Measurements from ENCODE around the gene SLC6A19. TPM values are rescaled to one million over a fixed set of nuclear protein-coding genes. Genes with fewer than 3 reads are reported as not detected.

Gene SLC6A19
- total RNA-seq, 3 donors from 2014 or later, result 14.4 to 92.8 (median 29.2) TPM

GRCh38 chr5:1159774-1160406 lies 41.5 kb upstream of the SLC6A19 start:
- Histone ChIP-seq H3K36me3 (ENCODE audit: low read depth) (no peaks in the 10 kb centered on the region), H3K4me1 (ENCODE audit: low read depth) (peaks cover 18% of the 10 kb centered on the region), H3K9me3 (no peaks in the 10 kb centered on the region), H3K4me3 (no peak overlapping the region)
- intact Hi-C loops (cut with DNase I, micrococcal nuclease), result loop anchor here in 1 of 2 donors (10.0 kb wide), 2 partner anchors 235 to 485 kb away; no protein-coding TSS in a partner anchor
- DNase-seq, result no peak
- no peak for ATAC-seq
- no peak for TF ChIP-seq CTCF (IDR thresholded peaks at IDR 0.05)

GRCh38 chr5:1161108-1161832 lies 40.1 kb upstream of the SLC6A19 start:
- TF ChIP-seq CTCF (IDR thresholded peaks at IDR 0.05), result no peak
- H3K4me1 ChIP-seq (ENCODE audit: low read depth), result peaks cover 12% of the 10 kb centered on the region
- DNase-seq (peak in 2 of 3 donors; percentile 49 to 69), ATAC-seq (peak; percentile 89)
- intact Hi-C loops (cut with DNase I, micrococcal nuclease), result loop anchor here in 1 of 2 donors (10.0 kb wide), 2 partner anchors 236 to 484 kb away; no protein-coding TSS in a partner anchor
- H3K4me3 ChIP-seq, result no peak overlapping the region
- H3K9me3 ChIP-seq, result no peaks in the 10 kb centered on the region
- H3K36me3 ChIP-seq (ENCODE audit: low read depth), result no peaks in the 10 kb centered on the region

- Histone ChIP-seq H3K4me1 (ENCODE audit: low read depth) (peaks cover 12% of the 10 kb centered on the region), H3K4me3 (no peak overlapping the region), H3K9me3 (no peaks in the 10 kb centered on the region), H3K36me3 (ENCODE audit: low read depth) (no peaks in the 10 kb centered on the region)
- intact Hi-C loops (cut with DNase I, micrococcal nuclease), result loop anchor here in 1 of 2 donors (10.0 kb wide), 2 partner anchors 237 to 483 kb away; no protein-coding TSS in a partner anchor
- ATAC-seq (peak; percentile 67), DNase-seq (peak in 2 of 3 donors; percentile 56 to 72)
- TF ChIP-seq CTCF (IDR thresholded peaks at IDR 0.05), result no peak
These were observed 39.6 kb upstream of the SLC6A19 start for GRCh38 chr5:1161833-1162229.

- intact Hi-C loops (cut with DNase I, micrococcal nuclease), result loop anchor here in 1 of 2 donors (10.0 kb wide), 2 partner anchors 237 to 483 kb away; no protein-coding TSS in a partner anchor
- no peak for ATAC-seq
- H3K36me3 ChIP-seq (ENCODE audit: low read depth), result no peaks in the 10 kb centered on the region
These were observed 39.1 kb upstream of the SLC6A19 start for GRCh38 chr5:1162276-1162675.

GRCh38 chr5:1162751-1163150 lies 38.6 kb upstream of the SLC6A19 start:
- H3K4me3 ChIP-seq, result no peak overlapping the region

More at GRCh38 chr5:1162276-1162675, 39.1 kb upstream of the SLC6A19 start:
- Histone ChIP-seq H3K4me1 (ENCODE audit: low read depth) (peaks cover 12% of the 10 kb centered on the region), H3K4me3 (no peak overlapping the region), H3K9me3 (no peaks in the 10 kb centered on the region)
- no peak for TF ChIP-seq CTCF (IDR thresholded peaks at IDR 0.05)
- DNase-seq, result no peak

More at GRCh38 chr5:1162751-1163150, 38.6 kb upstream of the SLC6A19 start:
- TF ChIP-seq CTCF (IDR thresholded peaks at IDR 0.05), result no peak
- intact Hi-C loops (cut with DNase I, micrococcal nuclease), result loop anchor here in 1 of 2 donors (10.0 kb wide), 2 partner anchors 238 to 482 kb away; no protein-coding TSS in a partner anchor
- H3K36me3 ChIP-seq (ENCODE audit: low read depth), result no peaks in the 10 kb centered on the region
- no peaks in the 10 kb centered on the region for H3K9me3 ChIP-seq
- DNase-seq (no peak), ATAC-seq (no peak)
- H3K4me1 ChIP-seq (ENCODE audit: low read depth), result peaks cover 13% of the 10 kb centered on the region
